NCI-H748 (cell line): ENCODE results near the gene PAMR1.

Experiments
- DNase-seq: peaks from one replicate; lab custom pipeline; 2025; ENCODE audit not compliant: unreplicated experiment; lab: John Stamatoyannopoulos, UW

Gene PAMR1

GRCh38 chr11:35458846-35459245, 66.6 kb downstream of the PAMR1 start:
- no peak for DNase-seq

GRCh38 chr11:35454362-35454761, 71.1 kb downstream of the PAMR1 start:
- no peak for DNase-seq

GRCh38 chr11:35436581-35437250, 88.7 kb downstream of the PAMR1 start:
- DNase-seq: peak; percentile 72

- DNase-seq: no peak
These were observed 91.8 kb downstream of the PAMR1 start for GRCh38 chr11:35433588-35433987.

- no peak for DNase-seq
These were observed 93.0 kb downstream of the PAMR1 start for GRCh38 chr11:35432464-35432863.

GRCh38 chr11:35427071-35427470, 98.3 kb downstream of the PAMR1 start:
- DNase-seq: no peak

GRCh38 chr11:35426351-35426750, 99.1 kb downstream of the PAMR1 start:
- DNase-seq: no peak

GRCh38 chr11:35425603-35426212, 99.7 kb downstream of the PAMR1 start:
- no peak for DNase-seq

GRCh38 chr11:35424157-35424940, 101.1 kb downstream of the PAMR1 start:
- no peak for DNase-seq

- no peak for DNase-seq
These were observed 105.0 kb downstream of the PAMR1 start for GRCh38 chr11:35420371-35420770.

GRCh38 chr11:35419830-35420333, 105.5 kb downstream of the PAMR1 start:
- DNase-seq: peak; percentile 62

GRCh38 chr11:35419184-35419829, 106.1 kb downstream of the PAMR1 start, which contains the start of gene SLC1A2:
Gene SLC1A2, minus strand, starts transcription at chr11:35419558. Its CDS starts 592 bp downstream, at chr11:35418966.
- peak; percentile 74 for DNase-seq

GRCh38 chr11:35418282-35419183, 106.9 kb downstream of the PAMR1 start:
- peak; percentile 77 for DNase-seq

- DNase-seq: no peak
These were observed 109.9 kb downstream of the PAMR1 start for GRCh38 chr11:35415487-35415886.

- DNase-seq: no peak
These were observed 110.6 kb downstream of the PAMR1 start for GRCh38 chr11:35414776-35415175.

- DNase-seq: no peak
These were observed 111.1 kb downstream of the PAMR1 start for GRCh38 chr11:35414311-35414710.

GRCh38 chr11:35413598-35413997, 111.8 kb downstream of the PAMR1 start:
- no peak for DNase-seq

- DNase-seq: peak; percentile 50
These were observed 113.1 kb downstream of the PAMR1 start for GRCh38 chr11:35412285-35412684.

- DNase-seq: no peak
These were observed 118.4 kb downstream of the PAMR1 start for GRCh38 chr11:35407041-35407440.

- DNase-seq: peak; percentile 65
These were observed 121.0 kb downstream of the PAMR1 start for GRCh38 chr11:35404388-35404775.
